CD4-positive, alpha-beta T cell treated with Interleukin-4 for 4 hours (primary cell): Measurements from ENCODE around the gene ARHGEF38.

Experiments used
- DNase-seq: peaks from one replicate; pipeline ENCODE4 v3.0.0-alpha.2; 2020

The ARHGEF38 gene

DNA sequence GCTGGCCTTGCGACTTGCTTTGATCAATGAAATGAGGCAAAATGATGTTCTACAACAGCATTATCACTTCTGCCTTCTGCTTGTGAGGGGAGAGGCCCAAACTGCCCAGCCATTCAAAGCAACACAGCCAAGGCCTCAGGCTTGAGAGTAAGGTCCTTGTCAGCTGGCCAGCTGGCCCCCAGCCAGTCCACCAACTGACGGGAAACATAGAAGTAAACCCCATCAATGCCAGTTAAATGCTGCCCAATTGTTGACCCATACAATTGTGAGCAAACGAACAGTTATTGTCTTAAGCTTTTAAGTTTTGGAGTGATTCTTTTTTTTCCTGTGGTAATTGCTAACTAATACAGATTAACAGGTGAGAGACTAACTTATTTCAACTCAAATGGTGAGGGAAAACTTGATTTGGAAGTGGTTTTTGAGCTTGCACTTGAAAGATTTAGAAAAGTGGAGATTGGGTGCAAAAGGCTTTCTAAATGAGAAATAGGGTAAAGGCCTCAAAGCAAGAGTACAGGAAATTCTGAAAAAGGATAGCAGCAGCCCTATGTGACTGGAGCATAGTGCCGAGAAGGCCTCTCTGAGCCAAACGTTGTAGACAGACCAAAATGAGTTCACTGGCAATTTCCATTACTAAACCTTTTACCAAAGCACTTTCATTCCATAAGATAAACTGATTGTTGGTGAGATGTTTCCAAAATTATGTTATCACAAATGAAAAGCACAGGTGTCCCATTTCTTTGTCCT lies 66.9 kb downstream of the ARHGEF38 start:
- no peak for DNase-seq

- DNase-seq, result no peak
Observed at GRCh38 chr4:105620640-105621323, 68.4 kb downstream of the ARHGEF38 start.

DNA sequence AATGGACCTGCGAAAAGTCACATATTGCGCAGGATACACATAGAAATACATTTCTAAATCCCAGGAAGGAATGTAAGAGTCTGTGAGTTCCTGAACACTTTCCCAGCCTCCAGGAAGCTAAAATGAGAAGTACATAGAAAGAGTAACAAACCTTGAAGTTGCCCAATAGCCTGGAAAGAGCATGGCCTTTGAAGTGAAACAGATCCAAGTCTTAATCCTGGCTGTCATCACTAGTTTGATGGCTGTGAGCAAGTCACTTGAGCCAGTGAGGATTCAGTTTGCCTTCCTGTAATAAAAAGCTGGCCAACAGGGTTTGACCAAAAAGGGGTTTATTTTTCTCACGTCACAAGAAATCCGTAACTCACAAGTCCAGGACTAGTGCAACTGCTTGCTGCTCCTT lies 69.8 kb downstream of the ARHGEF38 start:
- DNase-seq, result no peak

GRCh38 chr4:105623099-105623498 lies 70.7 kb downstream of the ARHGEF38 start:
- no peak for DNase-seq

- no peak for DNase-seq
Observed at GRCh38 chr4:105624530-105624929, 72.1 kb downstream of the ARHGEF38 start.

DNA sequence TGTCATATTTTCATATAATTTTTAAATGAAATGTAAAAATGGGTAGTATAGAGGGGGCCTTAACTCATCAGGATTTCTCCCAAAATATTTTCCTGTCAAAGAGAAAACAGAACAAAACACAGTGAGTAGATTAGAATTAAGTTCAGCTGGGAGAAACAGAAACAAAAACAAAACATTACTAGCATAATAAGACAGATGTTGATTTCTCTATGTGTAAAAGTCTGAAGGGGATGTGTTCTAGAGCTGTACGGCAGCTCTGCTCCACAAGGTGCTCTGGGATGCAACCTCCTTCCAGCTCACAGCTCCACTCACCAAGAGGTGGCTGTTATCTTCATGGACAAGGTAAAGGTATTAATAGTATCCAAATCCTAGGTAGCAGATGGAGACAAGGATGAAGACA lies 72.8 kb downstream of the ARHGEF38 start:
- DNase-seq, result no peak

GRCh38 chr4:105626846-105627245 lies 74.4 kb downstream of the ARHGEF38 start:
- DNase-seq, result no peak

GRCh38 chr4:105627620-105628019 lies 75.2 kb downstream of the ARHGEF38 start:
- no peak for DNase-seq

DNA sequence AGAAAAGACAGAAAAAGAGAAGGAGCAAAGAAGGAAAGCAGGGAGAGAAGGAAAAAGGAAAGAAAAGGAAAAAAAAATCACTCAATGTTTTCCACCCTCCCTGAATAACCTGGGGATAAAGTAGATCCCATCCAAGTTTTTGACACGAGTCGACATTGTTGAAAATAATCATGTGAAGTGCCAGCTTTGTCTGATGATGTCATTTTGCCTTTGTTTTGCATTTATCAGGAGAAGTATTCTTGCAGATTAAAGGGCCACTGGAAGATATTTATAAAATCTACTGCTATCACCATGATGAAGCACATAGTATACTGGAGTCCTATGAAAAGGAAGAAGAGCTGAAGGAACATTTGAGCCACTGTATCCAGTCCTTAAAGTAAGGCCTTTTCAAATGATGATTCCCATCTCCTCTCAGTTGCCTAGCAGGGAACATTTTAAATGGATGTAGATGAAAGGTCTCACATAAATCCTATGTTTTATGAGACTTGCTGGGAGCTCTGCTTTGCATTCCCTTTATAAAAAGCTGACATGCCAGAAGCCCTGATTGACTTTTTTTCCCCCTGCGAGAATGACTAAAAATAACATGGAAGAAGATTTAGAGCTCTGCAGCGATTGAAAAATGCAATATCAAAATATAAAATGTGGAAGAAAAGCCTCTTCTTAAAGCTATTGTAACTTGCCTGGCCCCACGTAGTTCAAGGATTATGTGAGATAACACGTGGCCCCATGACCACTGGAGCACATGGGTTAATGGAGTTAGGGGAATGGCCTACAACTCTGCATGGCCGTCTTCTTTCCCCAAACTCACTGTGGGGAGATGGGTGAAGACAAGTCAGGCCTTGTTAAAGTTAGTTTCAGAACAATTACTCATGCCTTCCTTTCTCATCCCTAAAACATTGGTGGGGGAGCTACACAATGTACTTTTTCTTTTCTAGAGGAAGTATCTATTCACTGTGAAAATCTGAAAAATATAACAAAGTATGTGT lies 78.5 kb downstream of the ARHGEF38 start:
- DNase-seq, result no peak

DNA sequence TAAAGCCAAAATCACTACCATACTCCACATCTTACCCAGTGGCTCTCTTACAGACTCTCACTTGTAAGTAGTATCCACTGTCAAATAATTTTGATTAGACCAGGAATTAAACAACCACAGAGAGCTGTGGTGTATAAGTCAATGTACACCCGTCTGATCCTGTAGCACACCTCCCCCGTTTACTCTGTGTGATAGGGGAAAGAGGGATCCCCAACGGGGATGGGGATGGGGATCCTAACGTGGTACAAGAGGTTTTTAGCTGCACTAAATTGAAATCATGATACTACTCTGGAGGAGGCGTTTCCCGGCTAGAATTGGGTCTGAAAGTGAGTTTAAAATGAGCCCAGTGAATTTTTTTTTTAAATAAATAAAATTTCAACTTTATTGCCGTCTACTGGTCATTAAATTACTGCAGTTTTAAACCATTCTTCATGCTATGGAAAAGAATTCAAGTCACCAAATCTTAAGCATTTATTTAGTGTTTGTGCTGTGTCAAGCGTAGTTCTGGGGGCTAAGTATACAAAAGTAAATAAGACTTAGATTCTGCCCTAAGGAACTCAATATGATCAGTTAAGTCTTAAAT lies 79.5 kb downstream of the ARHGEF38 start:
- no peak for DNase-seq

GRCh38 chr4:105632599-105632998 lies 80.2 kb downstream of the ARHGEF38 start:
- no peak for DNase-seq

DNA sequence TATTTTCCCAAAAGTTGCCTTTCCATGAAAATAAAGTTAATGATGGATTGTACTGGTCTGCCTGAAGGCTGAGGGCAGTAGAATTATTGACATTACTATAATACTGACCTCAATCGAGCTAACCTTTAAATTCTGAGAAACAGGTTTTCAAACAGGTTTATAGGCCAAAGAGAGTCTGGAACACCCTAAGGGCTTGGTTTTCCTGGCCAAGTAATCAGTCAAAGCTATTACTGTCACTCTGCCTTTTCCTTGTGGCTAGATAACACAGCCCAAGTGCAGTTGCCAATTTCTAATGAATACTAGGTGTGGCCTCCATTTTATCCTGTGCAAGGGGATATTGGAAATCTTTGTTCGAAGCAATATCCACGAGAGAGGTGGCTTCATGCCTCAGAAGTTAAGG lies 80.8 kb downstream of the ARHGEF38 start:
- no peak for DNase-seq

GRCh38 chr4:105634402-105635080 lies 82.1 kb downstream of the ARHGEF38 start:
- DNase-seq, result no peak

GRCh38 chr4:105637408-105638176 lies 85.2 kb downstream of the ARHGEF38 start:
- no peak for DNase-seq

DNA sequence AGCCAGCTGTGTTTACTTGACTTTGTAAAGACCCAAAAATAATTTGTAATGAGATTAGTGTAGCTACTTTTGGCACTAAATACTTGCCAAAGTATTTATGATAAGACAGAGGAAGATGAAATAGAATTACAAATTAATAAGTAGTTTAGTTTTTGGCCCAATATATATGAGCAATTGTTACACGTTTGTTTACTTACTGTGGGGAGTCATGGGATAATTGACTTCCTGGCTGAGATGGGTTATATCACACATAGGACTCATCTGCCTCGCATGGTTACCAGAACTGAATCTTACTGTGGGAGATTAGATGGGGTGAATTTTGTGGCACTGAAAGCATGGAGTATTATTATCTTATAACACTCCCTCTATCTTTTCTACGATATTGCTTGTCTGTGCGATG lies 89.4 kb downstream of the ARHGEF38 start:
- DNase-seq, result no peak

DNA sequence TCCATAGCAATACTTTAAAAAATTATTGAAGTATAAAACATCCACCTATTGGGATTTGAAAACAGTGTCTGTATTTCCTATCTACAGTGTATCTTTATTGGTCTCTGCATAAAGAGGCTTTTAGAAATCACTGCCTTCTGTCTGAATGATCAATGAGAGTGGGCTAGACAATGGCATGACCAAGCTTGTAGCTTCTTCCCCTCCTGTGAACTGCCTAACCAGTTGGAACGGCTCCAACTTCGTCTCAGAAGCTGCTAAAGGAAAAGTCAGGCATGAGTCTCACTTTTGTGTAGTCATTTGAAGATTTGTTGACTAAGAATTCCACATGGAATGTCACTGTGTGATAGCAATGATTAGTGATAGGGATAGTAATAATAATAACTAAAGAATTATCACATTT lies 91.8 kb downstream of the ARHGEF38 start:
- DNase-seq, result no peak

- no peak for DNase-seq
Observed at GRCh38 chr4:105645440-105645839, 93.0 kb downstream of the ARHGEF38 start.

- no peak for DNase-seq
Observed at GRCh38 chr4:105650190-105650589, 97.8 kb downstream of the ARHGEF38 start.

GRCh38 chr4:105651884-105652283 lies 99.5 kb downstream of the ARHGEF38 start:
- DNase-seq, result no peak

DNA sequence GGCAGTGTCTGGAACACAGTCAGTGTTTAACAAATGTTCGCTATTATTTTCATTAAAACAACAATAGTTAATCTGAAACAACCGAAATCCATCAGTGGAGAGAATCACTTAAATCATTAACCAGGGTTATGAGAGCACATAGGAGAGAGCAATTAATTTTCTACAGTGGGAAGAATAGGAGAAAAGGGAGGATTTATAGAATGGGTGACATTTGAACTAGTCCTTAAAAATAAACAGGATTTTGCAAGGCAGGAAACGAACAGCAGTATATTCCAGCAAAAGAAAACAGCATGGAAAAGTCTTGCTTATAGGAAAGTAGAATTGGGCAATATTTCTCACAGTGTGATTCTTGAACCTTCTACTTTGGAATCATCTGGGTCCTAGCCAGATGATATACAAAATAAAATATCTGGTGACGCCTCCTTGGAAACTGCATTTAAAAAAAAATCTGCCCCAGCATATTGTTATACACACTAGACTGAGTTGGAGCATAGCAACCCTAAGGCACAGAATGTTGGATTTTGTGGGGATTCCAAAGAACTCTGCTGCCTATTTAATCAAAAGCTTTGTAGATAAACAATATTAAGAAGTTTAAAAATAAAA lies 100.0 kb downstream of the ARHGEF38 start:
- DNase-seq, result no peak

DNA sequence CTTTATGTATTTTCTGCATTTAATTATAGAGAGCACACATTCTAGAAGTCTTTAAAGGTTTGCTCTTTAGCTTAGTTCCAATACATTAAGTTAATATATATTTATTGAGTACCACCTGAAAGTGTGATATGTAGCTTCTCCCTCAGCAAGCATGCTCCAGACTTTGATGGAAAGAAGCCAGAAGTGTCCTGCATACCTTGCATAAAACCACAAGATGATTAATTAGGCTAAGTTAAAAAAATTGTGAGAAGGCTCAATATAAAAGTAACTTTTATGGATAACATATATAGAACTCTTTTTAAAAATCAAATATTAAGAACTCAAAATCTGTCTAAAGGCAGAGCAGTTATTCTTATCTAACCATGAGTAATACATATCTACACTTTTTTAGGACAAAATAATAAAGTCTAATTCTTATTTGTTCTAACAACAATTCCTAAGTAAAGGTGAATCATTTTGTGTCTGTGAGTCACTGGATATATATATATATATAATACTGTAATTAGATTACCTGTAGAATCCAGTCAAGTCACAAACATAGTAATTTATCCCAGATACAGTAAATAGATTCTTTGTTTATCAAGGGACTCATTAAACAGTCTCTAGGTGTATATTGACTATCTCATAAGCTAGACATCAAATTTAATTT lies 104.8 kb downstream of the ARHGEF38 start:
- DNase-seq, result no peak
